ENCODE measurements around the gene UTP4.

The UTP4 gene

DNA sequence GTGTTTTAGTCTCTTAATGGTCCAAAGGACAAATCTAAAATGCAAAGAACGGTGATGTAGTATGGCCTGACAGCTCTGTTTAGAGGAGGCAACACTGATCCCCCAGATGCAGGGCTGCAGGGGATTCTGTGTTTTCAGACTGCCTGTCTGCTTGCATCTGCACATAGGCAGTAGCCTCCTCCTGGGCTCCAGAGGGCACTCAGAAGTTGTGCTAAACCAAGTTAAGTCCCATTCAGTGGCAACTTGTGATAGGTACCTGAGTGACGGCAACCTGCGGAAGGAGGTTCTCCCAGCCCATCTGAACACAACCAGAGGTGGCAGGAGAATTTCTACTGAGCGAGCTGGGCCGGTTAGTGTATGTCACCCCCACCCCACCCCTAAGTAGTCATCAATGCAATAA, 17.1 kb upstream of the UTP4 start:
- DNase-seq (ENCODE audit: low read depth), result no peak
- H3K4me3 ChIP-seq (ENCODE audit: low read depth, low read length), result no peak overlapping the region
- TF ChIP-seq, protein P1, sequence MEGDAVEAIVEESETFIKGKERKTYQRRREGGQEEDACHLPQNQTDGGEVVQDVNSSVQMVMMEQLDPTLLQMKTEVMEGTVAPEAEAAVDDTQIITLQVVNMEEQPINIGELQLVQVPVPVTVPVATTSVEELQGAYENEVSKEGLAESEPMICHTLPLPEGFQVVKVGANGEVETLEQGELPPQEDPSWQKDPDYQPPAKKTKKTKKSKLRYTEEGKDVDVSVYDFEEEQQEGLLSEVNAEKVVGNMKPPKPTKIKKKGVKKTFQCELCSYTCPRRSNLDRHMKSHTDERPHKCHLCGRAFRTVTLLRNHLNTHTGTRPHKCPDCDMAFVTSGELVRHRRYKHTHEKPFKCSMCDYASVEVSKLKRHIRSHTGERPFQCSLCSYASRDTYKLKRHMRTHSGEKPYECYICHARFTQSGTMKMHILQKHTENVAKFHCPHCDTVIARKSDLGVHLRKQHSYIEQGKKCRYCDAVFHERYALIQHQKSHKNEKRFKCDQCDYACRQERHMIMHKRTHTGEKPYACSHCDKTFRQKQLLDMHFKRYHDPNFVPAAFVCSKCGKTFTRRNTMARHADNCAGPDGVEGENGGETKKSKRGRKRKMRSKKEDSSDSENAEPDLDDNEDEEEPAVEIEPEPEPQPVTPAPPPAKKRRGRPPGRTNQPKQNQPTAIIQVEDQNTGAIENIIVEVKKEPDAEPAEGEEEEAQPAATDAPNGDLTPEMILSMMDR (conservative IDR thresholded peaks at IDR 0.05; ENCODE audit: low read depth, low read length), result no peak

DNA sequence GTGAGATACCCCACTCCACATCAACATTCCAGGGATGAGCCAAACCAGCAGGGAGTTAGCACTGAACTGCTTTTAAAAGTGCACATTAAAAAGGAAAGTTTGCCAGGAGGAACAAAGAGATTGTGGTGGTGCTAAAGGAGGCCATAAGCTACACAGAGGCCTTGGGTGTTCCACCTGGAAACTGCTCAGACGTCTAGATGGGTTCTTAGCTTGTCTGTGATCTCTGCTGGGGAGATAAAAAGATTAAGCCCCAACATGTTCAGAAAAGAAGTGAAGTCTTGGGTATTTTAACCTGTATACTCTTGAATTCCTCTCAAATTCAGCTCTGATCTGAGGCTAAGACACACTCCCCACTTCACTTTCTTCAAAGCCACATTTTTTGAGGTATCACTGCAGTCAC, 16.6 kb upstream of the UTP4 start:
- DNase-seq (ENCODE audit: low read depth), result no peak
- no peak overlapping the region for H3K4me3 ChIP-seq (ENCODE audit: low read depth, low read length)
- TF ChIP-seq, protein P1 (conservative IDR thresholded peaks at IDR 0.05; ENCODE audit: low read depth, low read length), result no peak

DNA sequence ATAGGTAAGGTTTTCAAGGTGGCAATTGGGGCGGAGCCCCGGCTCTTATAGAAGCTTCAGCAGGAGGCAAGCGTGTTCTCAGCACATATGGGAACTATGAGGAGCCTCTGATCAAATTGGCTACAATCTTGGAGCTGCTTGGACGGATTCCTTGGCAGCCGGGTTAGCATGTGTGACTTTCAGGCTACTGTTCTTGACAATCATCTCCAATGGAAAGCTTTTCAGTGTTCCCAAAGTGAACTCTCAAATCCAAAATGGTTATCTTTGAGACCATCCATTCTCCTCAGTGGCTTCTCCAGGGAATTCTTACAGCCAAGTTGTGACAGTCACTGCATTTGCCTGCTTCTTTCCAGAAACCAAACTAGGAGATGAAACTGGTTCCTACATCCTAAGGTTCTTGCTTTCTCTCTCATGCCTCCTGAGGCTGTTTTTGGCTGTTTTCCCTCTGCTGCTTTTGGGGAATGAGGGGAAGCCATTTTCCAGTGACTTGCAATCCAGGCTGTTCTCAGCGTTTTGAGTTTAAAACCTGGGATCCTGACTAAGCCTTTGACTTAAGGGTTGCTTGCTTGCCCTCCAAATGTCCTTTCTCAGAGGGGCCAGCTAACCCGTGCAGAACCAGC, 16.1 kb upstream of the UTP4 start:
- DNase-seq (ENCODE audit: low read depth), result no peak
- TF ChIP-seq, protein P1 (conservative IDR thresholded peaks at IDR 0.05; ENCODE audit: low read depth, low read length), result no peak
- H3K4me3 ChIP-seq (ENCODE audit: low read depth, low read length), result no peak overlapping the region

DNA sequence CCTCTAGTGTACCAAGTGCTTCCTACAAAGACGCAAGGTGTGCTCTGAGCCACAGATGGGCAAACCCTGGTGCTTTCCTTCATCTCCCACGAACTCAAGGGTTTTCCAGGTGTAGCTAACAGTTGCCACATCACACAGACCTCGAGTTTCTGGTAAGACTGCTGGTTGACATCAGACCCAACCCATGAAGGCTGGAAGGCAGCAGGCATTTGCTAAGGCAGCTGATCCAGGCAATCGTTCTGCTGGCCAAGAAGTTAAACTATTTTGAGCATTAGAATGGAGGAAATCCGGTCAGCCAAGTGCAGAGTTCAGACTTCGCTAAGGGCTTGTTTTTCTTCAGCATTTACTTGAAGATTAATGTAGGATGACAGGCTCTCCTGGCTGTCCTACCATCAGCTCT, 15.5 kb upstream of the UTP4 start:
- TF ChIP-seq, protein P1 (conservative IDR thresholded peaks at IDR 0.05; ENCODE audit: low read depth, low read length), result no peak
- DNase-seq (ENCODE audit: low read depth), result no peak
- no peak overlapping the region for H3K4me3 ChIP-seq (ENCODE audit: low read depth, low read length)

DNA sequence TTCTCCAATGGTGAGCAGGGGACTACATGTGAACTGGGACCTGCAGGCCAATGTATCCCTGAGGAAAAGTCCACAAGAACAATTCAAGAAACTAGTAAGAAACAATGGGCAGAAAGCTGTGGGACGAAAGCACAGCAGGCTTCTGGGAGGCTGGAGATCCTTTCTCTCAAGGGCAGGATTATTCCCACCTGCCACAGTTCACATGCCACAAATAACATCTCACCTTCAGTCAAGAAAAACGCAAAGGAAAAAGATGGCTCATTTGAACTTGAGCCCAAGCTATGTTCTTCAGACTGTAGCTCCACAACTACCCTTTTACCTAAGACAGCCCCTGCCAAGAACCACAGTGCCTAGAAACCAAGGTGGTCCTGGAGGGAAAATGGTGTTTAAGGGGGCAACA, 14.0 kb upstream of the UTP4 start:
- TF ChIP-seq, protein P1 (conservative IDR thresholded peaks at IDR 0.05; ENCODE audit: low read depth, low read length), result no peak
- DNase-seq (ENCODE audit: low read depth), result no peak
- no peak overlapping the region for H3K4me3 ChIP-seq (ENCODE audit: low read depth, low read length)

DNA sequence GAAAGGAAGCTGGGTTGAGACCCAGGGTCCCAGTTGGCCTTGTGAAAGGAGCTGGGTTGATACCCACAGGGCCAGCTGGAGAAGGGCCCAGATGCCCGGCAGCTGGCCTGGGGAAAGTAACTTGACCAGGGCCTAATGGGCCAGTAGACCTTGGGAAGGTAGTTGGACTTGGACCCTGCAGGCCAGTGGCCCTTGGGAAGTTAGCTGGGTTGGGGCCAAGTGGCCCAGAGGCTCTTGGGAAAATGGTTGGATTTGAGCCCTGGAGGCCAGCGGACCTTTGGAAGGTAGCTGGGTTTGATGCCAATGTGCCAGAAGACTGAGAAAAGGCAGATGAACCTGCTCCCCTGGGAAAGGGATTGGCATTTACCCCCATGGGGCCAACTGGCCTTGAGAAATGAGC, 13.5 kb upstream of the UTP4 start:
- TF ChIP-seq, protein P1 (conservative IDR thresholded peaks at IDR 0.05; ENCODE audit: low read depth, low read length), result no peak
- H3K4me3 ChIP-seq (ENCODE audit: low read depth, low read length), result no peak overlapping the region
- DNase-seq (ENCODE audit: low read depth), result no peak

DNA sequence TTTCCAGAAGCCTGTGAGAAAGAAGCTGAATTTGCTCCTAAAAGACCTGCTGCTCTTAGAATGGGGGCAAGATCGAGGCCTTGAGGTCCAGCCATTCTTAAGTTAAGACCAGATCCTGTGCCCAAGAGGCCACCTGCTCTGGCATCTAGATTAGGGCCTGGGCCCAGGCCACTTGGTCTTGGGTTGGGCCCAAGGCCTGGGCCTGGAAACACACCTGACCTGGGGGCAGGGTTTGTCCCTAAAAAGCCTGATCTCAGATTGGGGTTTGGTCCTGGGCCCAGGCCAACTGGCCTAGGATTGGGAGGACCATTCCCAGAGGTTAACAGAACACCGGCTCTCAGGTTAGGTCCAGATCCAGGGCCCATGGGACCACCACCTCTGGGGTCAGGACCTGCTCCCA, 12.9 kb upstream of the UTP4 start:
- TF ChIP-seq, protein P1 (conservative IDR thresholded peaks at IDR 0.05; ENCODE audit: low read depth, low read length), result no peak
- no peak overlapping the region for H3K4me3 ChIP-seq (ENCODE audit: low read depth, low read length)
- DNase-seq (ENCODE audit: low read depth), result no peak
